Measurements from ENCODE around the gene TBC1D2B.
"Not testable (repeated sequence)": the region's sequence is repeated elsewhere in the genome, so short reads cannot be mapped to it uniquely, and the experiment has no call there.

TBC1D2B gene

GRCh38 chr15:77993970-77994693, 83.4 kb downstream of the TBC1D2B start:
- H3K18ac ChIP-seq (ENCODE audit: low read length); H2BK120ac ChIP-seq (ENCODE audit: low read depth, low read length); H2AFZ ChIP-seq (ENCODE audit: low read length); H4K91ac ChIP-seq (ENCODE audit: low read depth, low read length, poor library complexity); H4K8ac ChIP-seq (ENCODE audit: low read depth, low read length); H3K27ac ChIP-seq (replicated peaks; ENCODE audit: low read length); H2BK15ac ChIP-seq (ENCODE audit: low read length); H2BK5ac ChIP-seq (ENCODE audit: low read length); H3K36me3 ChIP-seq (replicated peaks in 1 of 2; ENCODE audit: control insufficient read depth in 2 of 2, insufficient read depth in 2 of 2, low read length in 2 of 2); DNase-seq (ENCODE audit: low spot score); H3K4me3 ChIP-seq (ENCODE audit: low read length in 2 of 2); H2AK5ac ChIP-seq (ENCODE audit: low read depth, low read length); H3K23ac ChIP-seq (ENCODE audit: low read depth, low read length, poor library complexity); H3K14ac ChIP-seq (ENCODE audit: low read length); H3K4ac ChIP-seq (ENCODE audit: low read length); H3K9ac ChIP-seq (ENCODE audit: low read depth, low read length, poor library complexity); H2BK12ac ChIP-seq (ENCODE audit: low read length); H3K27me3 ChIP-seq (ENCODE audit: control insufficient read depth in 3 of 3, insufficient read depth in 3 of 3, low read depth in 1 of 3, low read length in 3 of 3); H3K4me2 ChIP-seq (ENCODE audit: insufficient read depth, low read length, poor library complexity, severe bottlenecking); H3K9me3 ChIP-seq (replicated peaks in 1 of 2; ENCODE audit: control insufficient read depth in 2 of 2, insufficient read depth in 1 of 2, low read depth in 1 of 2, low read length in 2 of 2); H3K79me1 ChIP-seq (ENCODE audit: low read depth, low read length); H3K4me1 ChIP-seq (ENCODE audit: control insufficient read depth in 2 of 2, insufficient read depth in 1 of 2, low read depth in 1 of 2, low read length in 2 of 2): not testable (repeated sequence)
- WGBS, 2 donors (ENCODE audit: extremely low coverage in 2 of 2, insufficient read length in 2 of 2, insufficient replicate concordance in 1 of 2): no CpG with 5 or more reads among the region's 18 CpGs

DNA sequence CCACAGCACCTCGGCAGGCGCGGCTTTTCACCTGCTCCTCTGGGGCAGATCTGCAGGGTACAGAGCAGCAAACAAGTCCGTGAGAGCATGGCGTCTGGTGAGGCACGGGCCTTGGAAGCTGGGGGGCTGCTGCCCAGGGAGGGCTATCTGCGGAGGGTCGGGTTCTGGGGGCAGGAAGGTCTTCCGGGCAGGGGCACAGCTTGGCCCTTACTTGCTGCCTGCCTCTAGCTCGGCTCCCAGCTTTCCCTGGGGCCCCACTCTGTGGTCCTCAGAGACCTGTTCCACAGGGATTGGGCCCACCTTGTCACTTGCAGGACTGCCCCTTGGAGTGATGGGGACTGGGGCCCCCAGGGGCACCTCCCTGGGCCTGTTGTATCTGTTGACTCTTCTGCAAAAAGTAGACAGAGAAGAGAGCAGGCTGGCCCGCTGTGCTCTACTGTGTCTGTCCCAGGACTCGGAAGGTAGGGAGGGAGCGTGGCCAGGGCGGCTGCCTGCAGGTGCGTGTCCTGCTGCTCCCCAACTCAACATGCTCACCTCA, 84.1 kb downstream of the TBC1D2B start:
- Histone ChIP-seq H3K4me1 (ENCODE audit: control insufficient read depth in 2 of 2, insufficient read depth in 1 of 2, low read depth in 1 of 2, low read length in 2 of 2) (peaks cover 0 to 9% of the 10 kb centered on the region in 2 donors), H4K91ac (ENCODE audit: low read depth, low read length, poor library complexity) (no peak overlapping the region), H3K27me3 (ENCODE audit: control insufficient read depth in 3 of 3, insufficient read depth in 3 of 3, low read depth in 1 of 3, low read length in 3 of 3) (no peaks in the 10 kb centered on the region), H2BK5ac (ENCODE audit: low read length) (no peak overlapping the region), H3K4me3 (ENCODE audit: low read length in 2 of 2) (no peak overlapping the region), H3K4ac (ENCODE audit: low read length) (no peak overlapping the region), H2BK120ac (ENCODE audit: low read depth, low read length) (no peak overlapping the region), H3K27ac (replicated peaks; ENCODE audit: low read length) (no peak overlapping the region), H2BK12ac (ENCODE audit: low read length) (no peak overlapping the region), H3K36me3 (replicated peaks in 1 of 2; ENCODE audit: control insufficient read depth in 2 of 2, insufficient read depth in 2 of 2, low read length in 2 of 2) (no peaks in the 10 kb centered on the region), H3K9me3 (replicated peaks in 1 of 2; ENCODE audit: control insufficient read depth in 2 of 2, insufficient read depth in 1 of 2, low read depth in 1 of 2, low read length in 2 of 2) (no peaks in the 10 kb centered on the region), H3K23ac (ENCODE audit: low read depth, low read length, poor library complexity) (no peak overlapping the region), H3K79me1 (ENCODE audit: low read depth, low read length) (no peaks in the 10 kb centered on the region), H3K9ac (ENCODE audit: low read depth, low read length, poor library complexity) (no peak overlapping the region), H3K4me2 (ENCODE audit: insufficient read depth, low read length, poor library complexity, severe bottlenecking) (no peak overlapping the region), H2AK5ac (ENCODE audit: low read depth, low read length) (no peak overlapping the region), H2AFZ (ENCODE audit: low read length) (no peak overlapping the region), H2BK15ac (ENCODE audit: low read length) (no peak overlapping the region), H4K8ac (ENCODE audit: low read depth, low read length) (no peak overlapping the region), H3K18ac (ENCODE audit: low read length) (no peak overlapping the region), H3K14ac (ENCODE audit: low read length) (no peak overlapping the region)
- no CpG with 5 or more reads among the region's 15 CpGs for WGBS, 2 donors (ENCODE audit: extremely low coverage in 2 of 2, insufficient read length in 2 of 2, insufficient replicate concordance in 1 of 2)
- no peak for DNase-seq (ENCODE audit: low spot score)

GRCh38 chr15:77992356-77993222, 84.9 kb downstream of the TBC1D2B start:
- no peaks in the 10 kb centered on the region for H3K79me1 ChIP-seq (ENCODE audit: low read depth, low read length)
- H2AK5ac ChIP-seq (ENCODE audit: low read depth, low read length): no peak overlapping the region
- H2BK15ac ChIP-seq (ENCODE audit: low read length): no peak overlapping the region
- no peak overlapping the region for H3K4me3 ChIP-seq (ENCODE audit: low read length in 2 of 2)
- no peak overlapping the region for H2BK12ac ChIP-seq (ENCODE audit: low read length)
- H3K23ac ChIP-seq (ENCODE audit: low read depth, low read length, poor library complexity): no peak overlapping the region
- no peak for DNase-seq (ENCODE audit: low spot score)
- H2BK5ac ChIP-seq (ENCODE audit: low read length): no peak overlapping the region
- no peak overlapping the region for H3K27ac ChIP-seq (replicated peaks; ENCODE audit: low read length)
- H2BK120ac ChIP-seq (ENCODE audit: low read depth, low read length): no peak overlapping the region
- no peak overlapping the region for H3K9ac ChIP-seq (ENCODE audit: low read depth, low read length, poor library complexity)
- peaks cover 3 to 15% of the 10 kb centered on the region in 2 donors for H3K4me1 ChIP-seq (ENCODE audit: control insufficient read depth in 2 of 2, insufficient read depth in 1 of 2, low read depth in 1 of 2, low read length in 2 of 2)
- no peaks in the 10 kb centered on the region for H3K9me3 ChIP-seq (replicated peaks in 1 of 2; ENCODE audit: control insufficient read depth in 2 of 2, insufficient read depth in 1 of 2, low read depth in 1 of 2, low read length in 2 of 2)
- H3K4ac ChIP-seq (ENCODE audit: low read length): no peak overlapping the region
- no peaks in the 10 kb centered on the region for H3K27me3 ChIP-seq (ENCODE audit: control insufficient read depth in 3 of 3, insufficient read depth in 3 of 3, low read depth in 1 of 3, low read length in 3 of 3)
- H2AFZ ChIP-seq (ENCODE audit: low read length): no peak overlapping the region
- no peak overlapping the region for H3K14ac ChIP-seq (ENCODE audit: low read length)
- no peaks in the 10 kb centered on the region for H3K36me3 ChIP-seq (replicated peaks in 1 of 2; ENCODE audit: control insufficient read depth in 2 of 2, insufficient read depth in 2 of 2, low read length in 2 of 2)
- H4K8ac ChIP-seq (ENCODE audit: low read depth, low read length): no peak overlapping the region
- WGBS, 2 donors (ENCODE audit: extremely low coverage in 2 of 2, insufficient read length in 2 of 2, insufficient replicate concordance in 1 of 2): no CpG with 5 or more reads among the region's 28 CpGs
- H3K18ac ChIP-seq (ENCODE audit: low read length): no peak overlapping the region
- H3K4me2 ChIP-seq (ENCODE audit: insufficient read depth, low read length, poor library complexity, severe bottlenecking): no peak overlapping the region
- H4K91ac ChIP-seq (ENCODE audit: low read depth, low read length, poor library complexity): no peak overlapping the region

DNA sequence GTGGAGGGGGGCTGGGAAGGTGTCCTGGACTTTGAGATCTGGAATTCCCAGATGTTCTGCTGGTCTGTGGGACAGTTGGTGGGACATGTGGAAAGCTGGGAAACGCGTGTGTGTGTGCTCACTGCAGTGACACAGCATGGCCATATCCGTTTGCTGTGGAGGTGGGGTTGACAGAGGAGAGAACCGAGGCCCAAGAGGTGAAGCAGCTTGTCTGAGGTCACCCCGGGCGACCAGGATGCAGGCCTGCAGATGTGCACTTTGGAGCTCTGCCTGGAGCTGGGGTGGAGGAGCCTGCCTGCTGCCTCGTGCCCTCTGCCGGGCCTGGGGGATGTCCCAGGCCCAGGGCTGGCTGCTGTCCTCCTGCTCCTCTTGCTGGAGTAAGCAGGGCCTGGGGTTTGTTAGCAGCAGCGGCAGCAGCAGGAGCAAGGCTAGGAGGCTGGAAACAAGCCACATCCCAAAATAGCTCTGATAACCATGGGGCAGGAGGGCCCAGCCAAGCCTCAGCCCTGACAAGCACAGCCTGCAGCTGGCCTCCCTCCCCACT, 85.8 kb downstream of the TBC1D2B start:
- H3K4ac ChIP-seq (ENCODE audit: low read length); H2BK120ac ChIP-seq (ENCODE audit: low read depth, low read length); H3K14ac ChIP-seq (ENCODE audit: low read length); H3K4me3 ChIP-seq (ENCODE audit: low read length in 2 of 2); H2BK5ac ChIP-seq (ENCODE audit: low read length); H2AK5ac ChIP-seq (ENCODE audit: low read depth, low read length); H2AFZ ChIP-seq (ENCODE audit: low read length); H3K18ac ChIP-seq (ENCODE audit: low read length); H3K23ac ChIP-seq (ENCODE audit: low read depth, low read length, poor library complexity); H4K91ac ChIP-seq (ENCODE audit: low read depth, low read length, poor library complexity); H3K79me1 ChIP-seq (ENCODE audit: low read depth, low read length); H2BK12ac ChIP-seq (ENCODE audit: low read length); DNase-seq (ENCODE audit: low spot score); H3K36me3 ChIP-seq (replicated peaks in 1 of 2; ENCODE audit: control insufficient read depth in 2 of 2, insufficient read depth in 2 of 2, low read length in 2 of 2); H3K27ac ChIP-seq (replicated peaks; ENCODE audit: low read length); H2BK15ac ChIP-seq (ENCODE audit: low read length); H3K9me3 ChIP-seq (replicated peaks in 1 of 2; ENCODE audit: control insufficient read depth in 2 of 2, insufficient read depth in 1 of 2, low read depth in 1 of 2, low read length in 2 of 2); H4K8ac ChIP-seq (ENCODE audit: low read depth, low read length); H3K4me2 ChIP-seq (ENCODE audit: insufficient read depth, low read length, poor library complexity, severe bottlenecking); H3K27me3 ChIP-seq (ENCODE audit: control insufficient read depth in 3 of 3, insufficient read depth in 3 of 3, low read depth in 1 of 3, low read length in 3 of 3): not testable (repeated sequence)
- WGBS, 2 donors (ENCODE audit: extremely low coverage in 2 of 2, insufficient read length in 2 of 2, insufficient replicate concordance in 1 of 2): no CpG with 5 or more reads among the region's 9 CpGs
- Histone ChIP-seq H3K4me1 (ENCODE audit: control insufficient read depth in 2 of 2, insufficient read depth in 1 of 2, low read depth in 1 of 2, low read length in 2 of 2) (peaks cover 10 to 21% of the 10 kb centered on the region in 2 donors), H3K9ac (ENCODE audit: low read depth, low read length, poor library complexity) (peak overlapping the region; percentile 44)
